ENCODE data around the gene ADAMTSL1.

DNA sequence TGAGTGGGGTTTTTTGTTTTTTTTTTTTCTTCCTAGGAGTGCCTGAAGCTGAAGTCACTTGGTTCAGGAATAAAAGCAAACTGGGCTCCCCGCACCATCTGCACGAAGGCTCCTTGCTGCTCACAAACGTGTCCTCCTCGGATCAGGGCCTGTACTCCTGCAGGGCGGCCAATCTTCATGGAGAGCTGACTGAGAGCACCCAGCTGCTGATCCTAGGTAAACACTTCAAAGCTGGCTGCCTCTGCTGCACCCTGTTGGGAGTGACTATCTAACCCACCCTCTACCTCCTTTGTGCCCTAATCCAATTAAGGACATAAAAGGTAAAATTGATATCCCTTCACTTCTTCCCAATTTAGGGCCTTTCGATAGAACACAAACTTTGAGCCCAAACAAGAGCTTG is 352.3 kb downstream of the ADAMTSL1 start:
- TF ChIP-seq CTCF (IDR thresholded peaks at IDR 0.05) = no peak
- no peak for TF ChIP-seq POLR2A (IDR thresholded peaks at IDR 0.05)
- TF ChIP-seq POLR2AphosphoS5 (IDR thresholded peaks at IDR 0.05) = no peak
